Nephron (organoid): ENCODE measurements around the gene ARL15.

Experiments
- H3K27ac Mint-ChIP-seq, 3 experiments: 2 replicates each; pipeline ENCODE4 v1.8.0; 2020; ENCODE audit warnings: mixed read lengths in 3 of 3, mild to moderate bottlenecking in 2 of 3, moderate library complexity in 1 of 3
- H3K27me3 Mint-ChIP-seq: 2 replicates; pipeline ENCODE4 v1.8.0; 2021; ENCODE audit warnings: low read depth, mild to moderate bottlenecking, moderate library complexity, mixed read lengths
- H3K36me3 Mint-ChIP-seq: 2 replicates; pipeline ENCODE4 v1.8.0; 2020; ENCODE audit warnings: low read depth, mixed read lengths
- H3K4me1 Mint-ChIP-seq: 2 replicates; pipeline ENCODE4 v1.8.0; 2020; ENCODE audit warnings: mixed read lengths
- H3K4me3 Mint-ChIP-seq, 3 experiments: 2 replicates each; pipeline ENCODE4 v1.8.0; 2020; ENCODE audit warnings: mild to moderate bottlenecking in 3 of 3, mixed read lengths in 3 of 3, moderate library complexity in 2 of 3
- H3K9me3 Mint-ChIP-seq: 2 replicates; pipeline ENCODE4 v1.8.0; 2020; ENCODE audit warnings: mixed read lengths
- CTCF ChIP-seq, 3 experiments: fragments of 200-600 bp; sonication (generic); IDR thresholded peaks; one replicate each; pipeline ENCODE4 v1.5.0; 2021; ENCODE audit warnings: antibody characterized with exemption in 3 of 3; ENCODE audit not compliant: unreplicated experiment in 3 of 3

Gene ARL15

GRCh38 chr5:54207566-54207965, 102.8 kb downstream of the ARL15 start:
- peaks cover 3% of the 10 kb centered on the region for H3K9me3 Mint-ChIP-seq
- no peak overlapping the region for H3K4me3 Mint-ChIP-seq
- no peaks in the 10 kb centered on the region for H3K36me3 Mint-ChIP-seq
- no peaks in the 10 kb centered on the region for H3K4me1 Mint-ChIP-seq
- no peaks in the 10 kb centered on the region for H3K27me3 Mint-ChIP-seq
- no peak overlapping the region for H3K27ac Mint-ChIP-seq
- no peak for TF ChIP-seq CTCF (IDR thresholded peaks at IDR 0.05; ENCODE audit: unreplicated experiment in 3 of 3)

GRCh38 chr5:54206580-54207229, 103.7 kb downstream of the ARL15 start:
- Mint-ChIP-seq H3K27ac (no peak overlapping the region), H3K4me1 (no peaks in the 10 kb centered on the region), H3K4me3 (no peak overlapping the region), H3K27me3 (no peaks in the 10 kb centered on the region), H3K9me3 (peaks cover 3% of the 10 kb centered on the region), H3K36me3 (no peaks in the 10 kb centered on the region)
- no peak for TF ChIP-seq CTCF (IDR thresholded peaks at IDR 0.05; ENCODE audit: unreplicated experiment in 3 of 3)

GRCh38 chr5:54205918-54206317, 104.5 kb downstream of the ARL15 start:
- H3K36me3 Mint-ChIP-seq = peaks cover 8% of the 10 kb centered on the region
- no peak overlapping the region for H3K4me3 Mint-ChIP-seq
- no peak for TF ChIP-seq CTCF (IDR thresholded peaks at IDR 0.05; ENCODE audit: unreplicated experiment in 3 of 3)
- no peaks in the 10 kb centered on the region for H3K27me3 Mint-ChIP-seq
- H3K27ac Mint-ChIP-seq = no peak overlapping the region
- H3K9me3 Mint-ChIP-seq = peaks cover 10% of the 10 kb centered on the region
- H3K4me1 Mint-ChIP-seq = no peaks in the 10 kb centered on the region

GRCh38 chr5:54205453-54205852, 104.9 kb downstream of the ARL15 start:
- peaks cover 15% of the 10 kb centered on the region for H3K9me3 Mint-ChIP-seq
- no peaks in the 10 kb centered on the region for H3K27me3 Mint-ChIP-seq
- no peaks in the 10 kb centered on the region for H3K4me1 Mint-ChIP-seq
- no peak overlapping the region for H3K4me3 Mint-ChIP-seq
- no peak overlapping the region for H3K27ac Mint-ChIP-seq
- peaks cover 12% of the 10 kb centered on the region for H3K36me3 Mint-ChIP-seq
- TF ChIP-seq CTCF (IDR thresholded peaks at IDR 0.05; ENCODE audit: unreplicated experiment in 3 of 3) = no peak

GRCh38 chr5:54197018-54197417, 113.4 kb downstream of the ARL15 start:
- no peak overlapping the region for H3K4me3 Mint-ChIP-seq
- H3K27ac Mint-ChIP-seq = no peak overlapping the region
- H3K9me3 Mint-ChIP-seq = peaks cover 15% of the 10 kb centered on the region
- H3K36me3 Mint-ChIP-seq = peaks cover 18% of the 10 kb centered on the region
- no peaks in the 10 kb centered on the region for H3K27me3 Mint-ChIP-seq
- no peak for TF ChIP-seq CTCF (IDR thresholded peaks at IDR 0.05; ENCODE audit: unreplicated experiment in 3 of 3)
- H3K4me1 Mint-ChIP-seq = peaks cover 27% of the 10 kb centered on the region

- Mint-ChIP-seq H3K9me3 (peaks cover 5% of the 10 kb centered on the region), H3K27me3 (no peaks in the 10 kb centered on the region), H3K4me3 (no peak overlapping the region), H3K36me3 (peaks cover 8% of the 10 kb centered on the region), H3K4me1 (peaks cover 33% of the 10 kb centered on the region), H3K27ac (no peak overlapping the region)
- TF ChIP-seq CTCF (IDR thresholded peaks at IDR 0.05; ENCODE audit: unreplicated experiment in 3 of 3) = no peak
These were observed 114.7 kb downstream of the ARL15 start for GRCh38 chr5:54195701-54196100.
